GM19463 (cell line): Measurements from ENCODE around the gene TAAR5.
"Not testable (repeated sequence)": the region's sequence is repeated elsewhere in the genome, so short reads cannot be mapped to it uniquely, and the experiment has no call there.

Experiments
- ATAC-seq: cut with Tn5 transposase; IDR thresholded peaks from one replicate; pipeline ENCODE4 v1.9.1; 2021; ENCODE audit warnings: mild to moderate bottlenecking, moderate library complexity; ENCODE audit not compliant: unreplicated experiment

TAAR5 gene, protein sequence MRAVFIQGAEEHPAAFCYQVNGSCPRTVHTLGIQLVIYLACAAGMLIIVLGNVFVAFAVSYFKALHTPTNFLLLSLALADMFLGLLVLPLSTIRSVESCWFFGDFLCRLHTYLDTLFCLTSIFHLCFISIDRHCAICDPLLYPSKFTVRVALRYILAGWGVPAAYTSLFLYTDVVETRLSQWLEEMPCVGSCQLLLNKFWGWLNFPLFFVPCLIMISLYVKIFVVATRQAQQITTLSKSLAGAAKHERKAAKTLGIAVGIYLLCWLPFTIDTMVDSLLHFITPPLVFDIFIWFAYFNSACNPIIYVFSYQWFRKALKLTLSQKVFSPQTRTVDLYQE

DNA sequence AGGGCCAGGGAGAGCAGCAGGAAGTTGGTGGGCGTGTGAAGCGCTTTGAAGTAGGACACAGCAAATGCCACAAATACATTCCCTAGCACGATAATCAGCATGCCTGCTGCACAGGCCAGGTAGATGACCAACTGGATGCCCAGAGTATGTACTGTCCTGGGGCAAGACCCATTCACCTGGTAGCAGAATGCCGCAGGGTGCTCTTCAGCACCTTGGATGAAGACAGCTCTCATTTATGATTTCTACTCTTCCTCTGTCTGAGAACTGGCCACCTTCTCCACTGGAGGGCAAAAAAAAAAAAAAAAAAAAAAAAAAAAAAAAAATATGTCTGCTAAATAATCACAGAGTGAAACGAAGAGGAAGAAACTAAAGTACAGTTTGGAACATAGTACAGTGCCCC is at the start of gene TAAR5:
TSS of gene TAAR5 (minus strand) at position 288 of the 400 bp plus-strand sequence. CDS start at position 233, 55 bp downstream.
- no peak for ATAC-seq

DNA sequence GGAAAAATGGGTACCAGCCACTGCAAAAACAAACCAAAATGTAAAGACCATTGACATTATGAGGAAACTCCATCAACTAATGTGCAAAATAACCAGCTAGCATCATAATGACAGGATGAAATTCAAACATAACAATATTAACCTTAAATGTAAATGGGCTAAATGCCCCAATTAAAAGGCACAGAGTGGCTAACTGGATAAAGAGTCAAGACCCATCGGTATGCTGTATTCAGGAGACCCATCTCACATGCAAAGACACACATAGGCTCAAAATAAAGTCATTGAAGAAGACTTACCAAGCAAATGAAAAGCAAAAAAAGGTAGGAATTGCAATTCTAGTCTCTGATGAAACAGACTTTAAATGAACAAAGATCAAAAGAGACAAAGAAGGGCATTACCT is 47.6 kb upstream of the TAAR5 start:
- not testable (repeated sequence) for ATAC-seq

DNA sequence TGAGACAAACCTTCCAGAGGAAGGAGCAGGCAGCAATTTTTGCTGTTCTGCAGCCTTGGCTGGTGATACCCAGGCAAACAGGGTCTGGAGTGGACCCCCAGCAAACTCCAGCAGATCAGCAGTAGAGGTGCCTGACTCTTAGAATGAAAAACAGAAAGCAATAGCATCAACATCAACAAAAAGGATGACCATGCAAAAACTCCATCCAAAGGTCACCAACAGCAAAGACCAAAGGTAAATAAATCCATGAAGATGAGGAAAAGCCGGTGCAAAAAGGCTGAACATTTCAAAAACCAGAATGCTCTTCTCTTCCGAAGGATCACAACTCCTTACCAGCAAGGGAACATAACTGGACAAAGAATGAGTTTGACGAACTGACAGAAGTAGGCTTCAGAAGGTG is 46.4 kb upstream of the TAAR5 start:
- ATAC-seq: not testable (repeated sequence)

DNA sequence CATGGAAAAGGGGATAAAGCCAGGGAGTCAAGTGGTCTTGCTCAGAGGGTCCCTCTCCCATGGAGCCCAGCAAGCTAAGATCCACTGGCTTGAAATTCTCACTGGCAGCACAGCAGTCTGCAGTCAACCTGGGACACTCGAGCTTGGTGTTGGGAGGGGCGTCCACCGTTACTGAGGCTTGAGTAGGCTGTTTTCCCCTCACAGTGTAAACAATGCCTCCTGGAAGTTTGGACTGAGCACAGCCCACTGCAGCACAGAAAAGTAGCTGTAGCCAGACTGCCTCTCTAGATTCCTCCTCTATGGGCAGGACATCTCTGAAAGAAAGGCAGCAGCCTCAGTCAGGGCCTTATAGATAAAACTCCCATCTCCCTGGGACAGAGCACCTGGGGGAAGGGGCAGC is 45.7 kb upstream of the TAAR5 start:
- ATAC-seq: not testable (repeated sequence)

DNA sequence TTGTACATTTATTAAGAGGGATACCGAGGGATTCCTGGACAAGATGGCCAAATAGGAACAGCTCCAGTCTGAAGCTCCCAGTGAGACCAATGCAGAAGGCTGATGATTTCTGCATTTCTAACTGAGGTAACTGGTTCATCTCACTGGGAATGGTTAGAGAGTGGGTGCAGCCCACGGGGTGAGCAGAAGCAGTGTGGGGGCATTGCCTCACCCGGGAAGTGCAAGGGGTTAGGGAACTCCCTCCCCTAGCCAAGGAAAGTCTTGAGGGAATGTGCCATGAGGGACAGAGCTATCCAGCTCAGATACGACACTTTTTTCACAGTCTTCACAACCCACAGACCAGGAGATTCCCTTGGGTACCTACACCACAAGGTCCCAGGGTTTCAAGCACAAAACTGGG is 45.3 kb upstream of the TAAR5 start:
- no peak for ATAC-seq

DNA sequence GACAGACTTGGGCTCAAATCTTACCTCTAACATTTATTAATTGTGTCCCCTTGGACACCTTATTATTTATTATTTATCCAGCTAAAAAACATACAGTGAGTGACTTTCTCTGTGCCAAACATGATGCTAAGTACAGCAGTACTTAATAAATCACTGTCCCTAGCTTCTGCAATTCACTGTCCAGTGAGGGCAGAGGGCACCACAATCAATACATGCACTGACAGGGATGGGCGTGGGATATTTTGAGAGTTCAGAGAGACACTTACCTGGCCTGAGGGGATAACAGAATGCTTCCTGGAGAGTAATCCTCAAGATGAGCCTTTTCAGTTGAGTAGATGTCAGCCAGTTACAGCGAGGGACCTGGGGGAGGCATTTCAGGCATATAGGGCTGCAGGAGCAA is 43.8 kb upstream of the TAAR5 start:
- ATAC-seq: no peak

DNA sequence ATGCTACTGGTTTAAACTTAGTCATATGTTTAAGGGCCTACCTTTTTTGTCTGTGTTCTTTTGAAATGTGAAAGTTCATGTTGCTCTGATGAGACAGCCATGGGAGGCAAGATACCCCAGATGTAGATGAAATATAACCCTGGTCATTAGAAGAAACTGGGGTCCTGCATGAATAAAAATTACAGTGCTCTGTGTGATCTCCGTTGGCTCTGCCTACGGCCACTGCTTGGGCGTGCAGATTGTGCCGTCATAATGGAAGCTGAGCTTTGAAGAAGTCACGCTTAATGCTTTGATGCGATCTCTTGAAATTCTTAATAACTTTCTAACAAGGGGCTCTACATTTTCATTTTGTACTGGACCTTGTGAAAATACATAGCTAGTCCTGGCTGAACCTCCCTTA is 34.6 kb upstream of the TAAR5 start, which contains the start of gene TAAR2:
TSS of gene TAAR2 (minus strand) at position 101 of the 400 bp plus-strand sequence. CDS start at position 101, 0 bp downstream.
- ATAC-seq: no peak

DNA sequence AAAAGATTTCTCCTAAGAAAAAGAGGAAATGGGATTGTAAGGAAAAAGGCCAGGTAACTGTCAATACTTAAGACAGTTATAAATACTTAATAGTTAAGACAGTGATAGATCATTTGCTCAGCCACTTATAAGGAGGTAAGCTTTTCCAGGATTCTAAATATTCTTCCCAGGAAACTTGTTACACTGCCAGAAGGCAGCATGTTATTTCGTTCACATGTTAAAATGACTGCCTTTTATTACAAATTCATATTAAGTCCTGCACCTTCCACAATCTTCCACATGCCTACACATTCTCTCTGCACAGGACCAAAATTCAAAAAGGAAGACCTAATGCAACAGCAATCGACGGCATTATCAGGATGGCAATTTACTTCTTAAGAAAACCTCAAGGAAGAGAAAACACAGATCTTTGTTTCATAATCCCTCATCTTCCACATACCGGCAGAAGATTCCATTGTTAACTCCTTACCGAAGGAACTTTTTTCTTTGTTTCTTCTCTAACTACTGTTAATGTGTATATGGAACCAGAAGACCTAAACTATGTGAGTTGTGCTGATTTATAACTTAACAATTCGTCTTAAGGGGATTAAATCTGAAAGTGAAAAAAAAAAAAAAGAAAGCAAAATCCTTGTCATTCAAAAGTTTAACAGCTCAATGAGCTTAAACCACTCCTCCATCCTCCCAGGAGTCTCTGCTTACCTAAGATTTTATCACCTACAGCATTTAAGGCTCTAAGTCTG is 33.7 kb upstream of the TAAR5 start:
- no peak for ATAC-seq

DNA sequence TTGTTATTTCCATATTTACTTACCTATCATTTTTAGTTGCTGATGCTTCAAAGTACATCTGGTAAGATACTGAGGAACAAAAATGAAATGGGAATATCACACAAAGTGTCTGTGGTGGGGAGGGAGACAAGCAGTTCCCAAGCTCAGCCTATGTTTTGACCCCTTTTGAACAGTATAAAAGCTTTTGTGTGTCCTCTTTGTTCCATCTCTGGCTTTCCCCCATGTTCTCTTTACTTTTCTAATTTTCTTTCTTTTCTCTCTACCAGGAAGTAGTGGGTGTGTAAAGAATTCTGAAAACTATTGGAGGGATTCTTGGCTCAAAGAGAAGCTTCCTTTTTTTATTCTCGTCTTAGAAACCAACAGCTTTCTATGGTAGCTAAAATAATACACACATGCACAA is 27.1 kb upstream of the TAAR5 start:
- ATAC-seq: no peak

DNA sequence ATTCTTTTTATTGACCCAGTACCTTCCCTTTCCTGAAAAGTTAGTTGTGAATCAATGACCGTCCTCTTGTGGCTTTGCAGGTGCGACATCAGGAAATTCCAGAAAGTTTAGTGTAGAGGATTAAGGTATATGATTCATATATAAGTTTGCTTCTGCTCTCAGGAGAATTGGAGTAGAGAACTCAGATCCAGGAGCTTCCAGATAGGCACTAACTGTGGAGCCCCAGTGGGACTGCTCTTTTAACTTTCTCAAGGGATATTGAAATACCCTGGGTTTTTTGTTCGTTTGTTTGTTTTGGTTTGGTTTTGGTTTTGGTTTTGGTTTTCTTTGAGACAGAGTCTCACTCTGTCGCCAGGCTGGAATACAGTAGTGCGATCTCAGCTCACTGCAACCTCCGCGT is 25.0 kb upstream of the TAAR5 start:
- peak; percentile 54 for ATAC-seq

DNA sequence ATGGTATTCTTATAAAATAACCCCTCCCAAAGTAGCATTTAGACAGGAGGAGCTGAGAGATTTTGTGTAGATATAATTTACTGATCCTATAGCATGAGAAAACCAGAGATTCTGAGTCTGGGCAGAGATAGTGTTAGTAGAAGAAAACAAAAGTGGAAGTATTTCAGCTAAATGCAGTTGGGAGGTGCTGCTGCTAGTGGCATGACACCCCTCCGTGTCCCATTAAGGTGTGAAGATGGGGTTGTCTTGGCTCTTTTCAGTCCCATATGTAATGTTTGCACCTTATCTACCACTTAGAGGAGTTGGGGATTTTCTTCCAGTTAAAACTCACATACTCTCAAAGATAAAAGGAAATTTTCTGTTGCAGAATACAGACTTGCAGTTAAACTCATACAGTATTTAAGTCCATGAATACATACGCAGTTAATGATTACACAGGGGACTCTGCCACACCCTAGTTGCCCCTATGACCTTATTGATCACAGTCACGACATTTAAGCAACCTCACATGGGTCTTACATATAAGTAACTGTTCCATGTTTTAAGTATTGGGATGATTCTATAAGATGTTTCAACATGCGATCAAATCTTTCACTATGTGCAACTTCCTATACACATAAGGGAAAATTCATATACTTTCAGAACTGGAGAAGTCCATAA is 23.0 kb upstream of the TAAR5 start:
- ATAC-seq: no peak

DNA sequence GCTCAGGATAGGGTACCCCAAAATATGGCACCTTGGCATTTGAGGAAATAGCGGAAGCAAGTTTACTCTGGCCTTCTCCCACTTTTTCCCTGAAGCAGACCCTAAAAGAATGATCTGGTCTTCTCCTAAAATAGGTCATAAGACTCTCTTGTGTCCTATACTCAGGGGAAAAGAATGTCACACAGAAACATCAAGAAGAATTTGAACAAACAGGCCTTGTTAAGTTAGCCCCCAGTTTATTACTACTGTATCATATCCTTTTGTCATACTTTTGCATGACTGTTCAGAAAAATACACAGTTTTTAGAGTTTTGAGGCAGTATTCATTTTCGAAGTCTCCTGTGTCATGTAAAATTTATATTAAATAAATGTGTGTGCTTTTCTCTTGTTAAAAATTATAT is 22.1 kb upstream of the TAAR5 start:
- ATAC-seq: no peak

DNA sequence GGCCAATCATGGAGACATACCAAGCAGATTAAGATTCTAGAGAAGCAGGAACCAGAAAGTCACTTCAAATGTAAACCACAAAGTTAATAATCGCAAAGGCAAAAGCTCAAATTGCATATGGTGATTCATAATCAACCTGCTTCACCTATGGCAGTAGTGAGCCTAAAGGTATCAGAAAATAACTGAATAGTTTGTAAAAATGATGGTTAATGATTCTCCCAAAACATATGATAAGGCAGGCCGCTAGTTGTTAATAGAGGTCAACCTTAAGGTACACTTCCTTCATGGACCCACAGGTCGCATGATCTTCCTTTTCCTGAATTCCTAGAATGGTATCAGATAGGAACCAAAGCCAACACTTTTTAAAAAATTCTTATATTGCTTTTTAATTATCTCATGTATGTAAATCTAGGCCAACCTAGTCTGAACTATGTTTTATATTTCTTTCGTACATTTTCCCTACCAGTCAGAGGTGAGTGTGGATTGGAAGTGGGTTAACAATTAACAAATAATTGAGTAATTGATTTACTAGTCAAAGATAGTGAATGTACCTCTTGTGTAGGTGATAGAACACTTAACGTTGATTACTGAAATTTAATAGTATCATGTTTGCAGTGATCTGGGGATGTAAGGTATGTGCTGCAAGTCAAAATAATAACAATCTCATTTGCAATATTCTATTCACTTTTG is 18.1 kb upstream of the TAAR5 start:
- ATAC-seq: peak; percentile 84

DNA sequence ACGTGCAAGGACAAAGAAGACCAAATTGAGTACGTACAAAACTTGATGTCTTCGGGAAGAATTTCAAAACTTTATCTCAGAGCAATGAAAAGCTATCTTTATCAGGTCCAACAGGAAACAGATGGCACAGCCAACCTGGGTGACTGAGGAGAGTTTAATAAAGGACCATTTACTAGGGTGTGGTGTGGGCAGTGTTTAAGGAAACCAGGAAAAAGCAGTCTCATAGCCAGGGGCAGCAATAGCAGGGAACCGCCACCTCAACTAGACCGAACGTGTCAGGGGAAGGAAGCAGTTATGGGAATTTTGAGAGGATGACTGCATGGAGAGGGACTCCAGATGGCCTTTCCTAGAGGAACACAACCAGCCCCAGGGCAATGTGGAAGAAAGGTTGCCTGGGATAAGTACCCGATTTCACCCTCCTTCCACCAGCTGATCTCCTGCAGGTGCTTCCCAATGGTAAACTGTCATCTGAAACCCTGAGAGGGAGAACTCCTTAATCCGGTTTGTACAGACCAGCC is 15.2 kb upstream of the TAAR5 start:
- ATAC-seq: no peak

DNA sequence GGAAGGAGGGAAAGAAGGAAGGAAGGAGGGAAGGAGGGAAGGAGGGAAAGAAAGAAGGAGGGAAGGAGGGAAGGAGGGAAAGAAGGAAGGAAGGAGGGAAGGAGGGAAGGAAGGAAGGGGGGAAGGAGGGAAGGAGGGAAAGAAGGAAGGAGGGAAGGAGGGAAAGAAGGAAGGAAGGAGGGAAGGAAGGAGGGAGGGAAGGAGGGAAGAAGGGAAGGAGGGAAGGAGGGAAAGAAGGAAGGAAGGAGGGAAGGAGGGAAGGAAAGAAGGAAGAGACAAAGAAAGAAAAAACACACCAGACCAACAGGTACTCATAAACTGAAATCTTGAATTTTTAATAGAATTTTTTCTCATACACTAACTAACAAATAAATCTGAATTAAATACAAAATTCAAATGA is 11.4 kb upstream of the TAAR5 start:
- ATAC-seq: not testable (repeated sequence)

DNA sequence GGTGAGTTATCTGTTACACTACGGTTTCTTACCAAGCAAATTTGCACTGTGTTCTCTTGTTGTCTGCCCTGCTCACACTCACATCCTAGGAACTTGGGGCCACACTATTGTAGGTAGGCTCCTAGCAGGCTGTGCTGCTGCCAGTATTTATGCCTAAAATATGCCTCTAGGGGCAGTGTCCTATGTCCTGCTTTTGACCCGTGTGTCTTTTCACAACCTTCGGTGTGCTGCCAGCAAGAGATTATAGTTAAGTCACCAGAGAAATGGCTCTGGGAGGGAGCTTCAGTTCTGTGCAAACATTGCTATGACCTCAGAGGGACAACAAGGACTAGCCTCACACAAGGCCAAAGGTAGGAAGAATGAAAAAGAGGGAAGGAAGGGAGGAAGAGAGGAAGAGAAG is 8.9 kb upstream of the TAAR5 start:
- ATAC-seq: peak; percentile 77

DNA sequence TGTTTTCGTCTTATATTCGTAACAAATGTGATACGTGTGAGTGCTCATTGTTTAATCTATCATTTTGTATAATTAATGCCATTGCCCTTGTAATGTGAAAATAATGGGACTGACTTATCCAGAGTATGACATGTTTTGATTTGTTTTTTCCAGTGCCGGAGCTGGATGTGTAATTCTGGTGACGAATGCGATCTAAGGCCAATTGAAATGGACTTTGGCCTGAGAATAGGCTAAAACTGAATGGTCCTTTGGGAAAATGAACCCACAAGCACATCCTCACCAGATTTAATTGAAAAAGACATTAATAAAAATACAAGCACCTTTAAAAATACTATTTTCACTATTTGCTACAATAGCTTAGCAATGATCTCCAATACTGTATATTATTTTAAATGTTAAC is 6.7 kb upstream of the TAAR5 start:
- ATAC-seq: no peak

DNA sequence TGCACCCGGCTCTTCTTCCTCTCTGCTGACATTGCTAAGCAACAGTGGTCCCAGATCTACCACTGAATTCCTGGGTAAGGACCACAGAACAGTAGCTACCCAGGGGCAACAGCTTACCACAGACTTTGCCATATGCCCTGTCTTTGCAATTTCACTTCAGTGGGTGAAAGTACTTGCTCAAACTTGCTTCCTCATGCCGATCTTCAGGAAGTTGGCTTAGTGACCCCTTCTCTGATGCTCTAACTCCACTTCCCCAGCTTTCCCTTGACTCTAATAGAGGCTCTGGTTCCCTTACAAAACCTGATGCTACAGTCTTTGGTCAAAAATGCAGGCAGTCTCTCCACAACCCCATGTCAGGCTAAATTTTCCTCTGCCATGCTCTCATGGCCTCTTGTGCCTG is 3.3 kb upstream of the TAAR5 start:
- no peak for ATAC-seq

DNA sequence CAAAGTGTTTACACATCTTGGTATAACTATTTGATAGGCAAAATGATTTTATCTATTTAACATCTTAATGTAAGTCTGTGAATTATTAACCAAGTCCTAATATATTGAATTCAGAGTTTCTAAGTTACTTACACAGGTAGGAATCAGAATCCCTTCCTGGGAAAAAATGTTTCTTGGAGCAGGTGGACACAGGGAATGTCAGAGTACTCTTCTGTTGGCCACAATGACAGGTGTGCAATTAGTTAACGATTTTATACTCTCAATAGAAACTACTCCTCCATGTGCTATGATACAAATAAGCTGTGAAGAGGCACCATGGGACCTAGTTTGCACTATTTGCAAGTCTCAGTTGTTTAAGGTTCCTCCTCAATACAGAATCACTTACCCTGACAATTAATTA is 821 bp upstream of the TAAR5 start:
- no peak for ATAC-seq

DNA sequence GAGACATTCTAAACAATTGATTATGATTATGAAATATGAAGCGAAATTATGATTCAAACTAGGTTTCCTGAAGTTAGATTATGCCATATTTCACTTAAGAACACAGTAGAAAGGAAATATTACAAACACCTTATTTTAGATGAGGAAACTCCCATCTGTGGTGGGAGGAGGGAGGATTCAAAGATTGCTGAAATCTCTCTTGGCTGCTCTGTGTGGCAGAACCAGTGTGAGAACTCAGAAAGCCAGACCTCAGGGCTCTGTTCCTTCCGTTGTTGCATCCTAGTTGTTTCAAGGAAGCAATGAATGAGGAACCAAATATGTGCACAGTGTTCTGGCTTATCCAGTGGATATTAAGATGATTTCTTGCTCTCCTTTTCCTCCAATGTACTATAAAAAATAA is 2.1 kb downstream of the TAAR5 start:
- ATAC-seq: no peak

DNA sequence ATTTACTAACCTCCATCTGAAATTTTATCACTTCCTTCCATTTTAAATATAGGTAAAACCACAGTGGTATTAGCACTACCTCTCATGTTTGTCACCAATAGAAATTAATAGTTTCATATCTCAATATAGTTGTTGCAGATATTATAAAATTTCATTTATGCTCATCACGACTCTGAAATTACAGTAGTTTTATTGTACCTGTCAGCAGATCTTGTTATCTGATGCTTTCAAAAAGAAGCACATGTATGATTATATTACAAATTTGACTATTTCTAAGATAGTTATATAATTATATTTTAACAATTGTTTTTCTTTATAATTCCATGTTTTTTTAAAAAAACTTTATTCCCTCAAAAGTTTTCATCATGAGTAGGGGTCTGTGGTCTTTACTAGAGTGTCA is 4.8 kb downstream of the TAAR5 start:
- ATAC-seq: no peak
